8988T (cell line): ENCODE results near the gene PLD5.
"Not testable (repeated sequence)": the region's sequence is repeated elsewhere in the genome, so short reads cannot be mapped to it uniquely, and the experiment has no call there.

Source experiments
- DNase-seq: peaks from one replicate; pipeline ENCODE4 v3.0.0; 2011

The PLD5 gene

DNA sequence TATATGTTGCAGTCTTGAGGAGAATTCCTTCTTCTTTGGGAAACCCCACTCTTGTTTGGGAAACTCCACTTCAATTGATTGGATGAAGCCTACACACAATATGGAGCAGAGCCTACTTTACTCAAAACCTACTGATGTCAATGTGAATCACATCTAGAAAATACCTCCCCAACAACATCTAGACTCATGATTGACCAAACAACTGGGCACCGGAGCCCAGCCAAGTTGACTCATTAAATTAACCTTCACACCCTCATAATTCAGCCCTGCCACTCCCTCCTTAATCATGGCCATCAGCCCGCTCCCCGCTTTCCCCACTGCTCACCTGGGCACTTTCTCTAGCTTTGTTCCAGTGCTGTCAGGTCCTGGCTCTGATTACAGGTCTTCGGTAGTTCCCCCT is 317.5 kb downstream of the PLD5 start:
- DNase-seq: no peak

DNA sequence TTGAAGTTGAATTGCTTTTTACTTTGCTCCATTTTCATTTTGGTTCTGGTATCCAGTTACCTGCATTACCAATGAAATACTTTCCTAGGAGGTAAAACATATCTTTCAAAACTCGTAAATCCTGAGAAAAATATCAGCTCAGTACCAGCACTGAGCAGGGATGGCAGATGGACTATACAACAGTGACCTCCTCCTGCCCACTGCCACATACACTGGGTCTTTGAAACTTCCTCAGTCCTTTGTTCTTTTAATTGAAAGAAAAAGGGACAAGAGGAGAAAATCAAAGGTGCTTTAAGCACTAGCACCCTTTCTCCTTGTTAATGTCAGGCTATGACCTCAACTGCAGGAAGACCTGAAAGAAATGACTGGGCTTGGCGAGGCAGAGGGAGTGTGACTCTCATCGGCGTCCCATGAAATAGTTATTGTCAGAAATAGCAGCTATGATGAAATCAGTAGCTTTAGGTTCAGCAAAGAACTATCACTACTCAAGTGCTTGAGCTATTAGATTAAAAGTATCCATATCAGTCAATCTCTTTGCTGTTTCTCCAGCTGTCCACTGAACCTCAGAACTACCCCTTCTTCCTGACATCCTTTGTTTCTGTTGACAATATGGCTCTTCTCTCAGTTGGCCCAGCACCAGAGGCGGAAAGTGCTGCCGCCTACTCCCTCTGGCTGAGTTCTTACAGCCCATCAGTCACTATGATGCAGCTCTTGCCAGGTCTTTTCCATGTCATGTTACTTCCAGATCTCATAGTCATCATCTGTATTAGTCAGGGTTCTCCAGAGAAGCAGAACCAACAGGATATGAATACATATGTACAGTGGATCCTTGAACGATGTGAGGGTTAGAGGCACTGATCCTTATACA is 318.6 kb downstream of the PLD5 start:
- no peak for DNase-seq

DNA sequence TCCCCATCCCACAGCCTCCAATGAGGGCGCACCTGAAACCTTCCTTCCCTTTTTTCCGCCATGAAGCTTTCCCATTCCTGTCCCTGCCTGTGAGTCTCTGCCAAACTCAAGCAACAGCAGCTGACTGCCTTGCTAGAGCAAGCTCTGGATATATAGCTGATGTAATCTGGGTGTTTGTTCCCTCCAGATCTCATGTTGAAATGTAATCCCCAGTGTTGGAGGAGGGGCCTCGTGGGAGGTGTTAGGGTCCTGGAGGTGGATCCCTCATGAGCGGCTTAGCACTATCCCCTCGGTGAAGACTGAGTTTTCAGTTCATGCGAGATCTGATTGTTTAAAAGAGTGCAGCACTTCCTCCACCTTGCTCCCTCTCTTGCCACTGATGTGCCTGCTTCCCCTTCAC is 321.2 kb downstream of the PLD5 start:
- no peak for DNase-seq

DNA sequence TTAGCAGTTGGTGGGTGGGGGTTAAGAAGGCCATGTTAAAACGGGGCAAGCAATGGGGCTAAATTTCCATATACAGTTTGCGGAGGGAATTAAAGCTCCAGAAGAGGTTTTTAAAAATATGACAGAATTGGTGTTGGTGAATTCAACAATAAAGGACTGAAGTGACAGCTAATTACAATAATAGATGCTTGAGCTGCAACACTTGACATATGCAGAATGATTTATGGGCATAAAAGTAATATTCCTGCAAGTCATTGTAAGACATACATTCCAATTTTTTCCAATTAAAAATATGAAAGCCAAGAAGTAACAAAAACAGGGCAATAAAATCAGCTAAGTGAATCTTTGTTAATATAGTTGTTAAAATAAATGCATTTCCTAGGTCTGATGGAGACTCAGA is 323.4 kb downstream of the PLD5 start:
- DNase-seq: no peak

DNA sequence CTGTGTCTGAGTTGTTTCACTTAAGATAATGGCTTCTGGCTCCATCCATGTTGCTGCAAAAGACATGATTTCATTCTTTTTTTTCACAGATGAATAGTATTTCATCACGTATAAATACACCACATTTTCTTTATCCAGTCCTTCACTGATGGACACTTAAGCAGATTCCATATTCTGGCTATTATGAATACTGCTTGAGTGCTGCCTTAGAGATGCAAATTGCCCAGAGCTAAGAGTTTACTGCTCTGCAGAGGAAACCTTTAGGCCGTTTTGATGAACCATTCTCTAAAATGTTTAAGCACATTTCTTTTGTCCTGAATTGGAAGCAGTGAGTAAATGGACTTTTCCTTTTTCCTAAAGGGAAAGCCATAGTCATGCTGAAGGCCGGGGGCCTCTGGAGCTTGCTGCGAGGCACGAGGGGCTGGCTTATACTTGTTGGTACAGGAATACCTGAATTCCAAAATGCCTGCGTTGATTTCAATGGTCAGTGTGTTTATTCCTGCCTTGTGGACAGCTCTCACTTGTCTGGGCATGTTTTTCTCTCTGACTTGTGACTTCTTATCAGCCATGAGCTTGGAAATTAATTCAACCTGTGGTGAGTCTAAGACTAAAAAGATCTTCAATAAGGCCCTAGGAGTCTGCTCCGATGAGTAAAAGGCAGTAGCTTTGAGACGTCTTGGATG is 324.6 kb downstream of the PLD5 start:
- DNase-seq: no peak

DNA sequence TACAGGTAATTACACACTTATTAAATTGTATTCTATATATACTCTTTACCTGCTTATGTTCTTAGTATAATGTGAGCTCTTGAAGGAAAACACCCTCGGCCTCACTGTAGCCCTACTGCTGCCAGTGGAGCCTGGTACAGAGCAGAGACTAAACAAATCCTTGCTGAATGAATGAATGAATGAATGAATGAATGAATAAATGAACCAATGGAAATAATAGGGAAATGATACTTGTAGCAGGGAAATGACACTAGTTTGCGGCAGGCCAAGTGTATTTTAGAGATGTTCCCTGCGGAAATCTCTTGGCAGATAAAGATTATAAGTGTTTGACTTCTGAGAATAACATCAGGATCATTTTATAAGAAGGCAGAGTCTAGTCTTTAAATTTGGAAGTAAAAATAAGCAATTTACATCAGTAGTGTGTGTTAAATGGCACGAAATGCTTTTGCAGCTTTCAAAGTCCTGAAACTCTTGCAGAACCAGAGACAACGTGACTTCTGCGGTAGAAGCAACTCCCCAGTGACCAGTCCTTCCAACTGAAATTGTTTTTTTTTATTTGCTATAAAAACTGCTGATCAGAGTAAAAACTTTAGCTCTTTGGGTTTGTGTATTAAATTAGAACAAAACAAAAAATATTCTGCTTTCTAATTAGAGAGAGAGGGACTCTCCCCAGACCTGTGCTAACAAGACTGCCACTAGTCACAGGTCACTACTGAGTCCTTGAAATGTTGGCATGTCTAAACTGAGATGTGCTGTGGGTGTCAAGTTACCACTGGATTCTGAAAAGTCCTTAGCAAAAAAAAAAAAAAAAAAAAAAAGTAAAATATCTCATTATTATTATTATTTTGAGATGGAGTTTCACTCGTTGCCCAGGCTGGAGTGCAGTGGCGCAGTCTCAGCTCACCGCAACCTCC is 326.3 kb downstream of the PLD5 start:
- no peak for DNase-seq

DNA sequence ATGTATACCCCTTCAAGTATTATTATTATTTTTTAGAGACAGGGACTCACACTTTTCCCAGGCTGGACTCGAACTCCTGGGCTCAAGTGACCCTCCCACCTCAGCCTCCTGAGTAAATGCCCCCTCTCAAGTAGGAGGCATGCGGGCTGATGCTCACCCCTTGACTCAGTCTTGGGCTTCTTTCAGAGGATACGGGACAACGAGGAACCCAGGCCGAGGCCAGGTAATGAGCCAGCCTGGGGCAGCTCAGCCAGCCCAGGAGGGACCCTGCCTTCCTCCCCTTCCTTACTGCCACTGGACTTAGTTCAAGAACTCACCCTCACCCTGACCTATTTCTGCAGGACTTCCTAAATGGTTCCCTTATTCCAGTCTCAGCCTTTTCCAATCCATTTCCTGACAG is 327.6 kb downstream of the PLD5 start:
- DNase-seq: no peak

DNA sequence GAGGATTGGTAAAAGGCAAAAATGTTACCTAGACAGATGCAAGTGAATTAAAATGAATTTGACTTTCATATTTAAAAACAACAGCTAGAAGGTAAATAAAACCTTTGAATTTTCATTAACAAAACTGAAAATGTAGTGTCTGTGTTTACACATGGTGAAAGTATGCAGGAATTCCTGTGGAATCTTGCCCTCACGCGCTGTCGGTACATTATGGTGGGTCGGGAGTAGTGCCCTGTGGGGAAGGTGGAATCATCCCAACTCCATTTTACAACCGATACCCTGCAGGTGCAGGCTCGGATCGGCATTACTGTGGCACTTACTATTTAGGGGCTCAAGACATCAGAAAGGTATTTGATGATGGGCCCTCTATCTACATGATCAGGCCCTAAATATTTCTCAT is 328.4 kb downstream of the PLD5 start:
- no peak for DNase-seq

DNA sequence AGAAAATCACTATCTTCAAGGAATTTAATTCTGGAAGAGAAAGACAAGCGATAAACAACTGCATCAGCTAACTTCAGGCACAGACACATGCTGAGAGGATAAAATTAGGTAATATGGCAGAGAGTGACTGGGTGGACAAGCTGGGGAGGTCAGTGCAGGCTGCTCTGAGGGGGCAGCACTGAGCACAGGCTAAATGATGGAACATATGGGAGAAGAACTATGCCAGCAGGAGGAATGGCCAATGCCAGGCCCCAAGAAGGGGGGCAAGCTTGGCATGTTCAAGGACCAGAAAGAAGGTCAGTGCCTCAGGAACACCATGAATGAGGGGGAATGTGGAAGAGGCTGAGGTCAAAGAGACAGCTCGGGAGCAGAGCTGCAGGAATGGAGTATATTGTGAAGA is 334.9 kb downstream of the PLD5 start:
- no peak for DNase-seq

DNA sequence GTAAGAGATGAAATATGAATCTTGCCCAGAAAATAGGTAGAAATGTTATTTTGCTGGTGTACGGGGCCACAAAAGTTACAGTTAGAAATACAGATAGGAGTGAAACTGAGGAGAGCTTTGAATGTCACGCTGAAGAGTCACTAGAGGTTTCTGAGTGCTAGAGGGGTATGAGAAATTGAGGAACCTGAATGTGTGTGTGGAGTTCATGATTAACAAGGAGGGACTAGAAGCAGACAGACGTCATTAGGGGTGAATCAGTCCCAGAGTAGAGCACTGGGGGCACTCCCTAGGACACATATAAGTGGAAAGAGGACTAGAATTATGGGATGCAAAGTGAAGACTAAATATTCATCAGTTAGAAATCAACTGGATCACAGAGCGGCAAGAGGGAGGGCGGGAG is 336.7 kb downstream of the PLD5 start:
- no peak for DNase-seq

DNA sequence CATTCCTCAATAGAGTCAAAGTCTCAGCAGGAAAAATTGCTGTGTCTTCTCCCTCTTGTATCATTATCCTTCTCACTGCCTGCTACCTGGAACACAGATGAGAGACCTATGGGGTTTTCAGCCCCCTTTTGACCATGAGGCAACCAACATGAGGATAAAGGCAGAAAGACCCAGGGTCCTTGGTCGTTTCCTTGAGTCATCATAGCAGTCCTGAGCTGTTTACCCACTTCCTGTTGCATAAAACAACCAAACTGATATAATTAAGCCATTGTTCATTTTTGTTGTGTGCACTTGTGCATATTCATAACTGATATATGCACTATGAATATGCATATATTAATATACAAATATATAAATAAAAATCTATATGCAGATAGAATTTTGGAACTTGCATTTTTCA is 337.3 kb downstream of the PLD5 start:
- no peak for DNase-seq

DNA sequence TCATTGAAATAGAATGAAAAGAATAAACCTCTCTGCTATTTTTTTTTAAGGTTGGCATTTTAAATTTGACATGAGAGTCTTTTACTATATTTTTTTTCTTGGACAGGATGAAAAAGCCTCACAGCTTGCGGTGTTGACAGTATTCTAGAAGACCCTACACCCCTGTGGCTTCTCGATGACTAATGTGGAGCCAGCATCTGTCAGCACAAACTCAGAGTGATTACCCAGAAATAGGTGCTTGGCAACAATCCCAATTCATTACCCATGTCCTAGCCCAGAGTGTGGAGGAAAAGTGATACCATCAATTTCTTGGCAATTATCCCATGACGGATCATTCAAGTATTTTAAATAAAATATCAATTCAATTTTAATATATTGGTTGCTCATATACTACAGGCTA is 338.8 kb downstream of the PLD5 start:
- DNase-seq: no peak

DNA sequence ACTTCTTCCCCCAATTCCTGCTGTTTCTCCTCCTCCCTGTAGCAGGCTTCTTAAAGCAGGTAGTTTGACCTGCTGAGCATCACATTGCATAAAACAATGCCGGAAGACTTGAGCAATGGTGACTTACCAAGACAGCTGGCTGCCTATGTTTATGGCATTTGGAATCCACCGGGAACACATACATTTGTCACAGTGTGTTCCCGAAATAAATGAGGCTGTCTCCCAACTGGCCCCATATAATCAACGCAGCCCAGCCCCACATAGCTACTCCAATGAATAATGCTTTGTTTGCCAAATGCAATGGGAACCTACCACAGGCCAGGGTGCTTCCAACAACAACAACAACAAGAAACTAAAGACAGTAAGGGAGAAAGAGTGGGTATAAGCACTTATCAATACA is 339.5 kb downstream of the PLD5 start:
- DNase-seq: no peak

DNA sequence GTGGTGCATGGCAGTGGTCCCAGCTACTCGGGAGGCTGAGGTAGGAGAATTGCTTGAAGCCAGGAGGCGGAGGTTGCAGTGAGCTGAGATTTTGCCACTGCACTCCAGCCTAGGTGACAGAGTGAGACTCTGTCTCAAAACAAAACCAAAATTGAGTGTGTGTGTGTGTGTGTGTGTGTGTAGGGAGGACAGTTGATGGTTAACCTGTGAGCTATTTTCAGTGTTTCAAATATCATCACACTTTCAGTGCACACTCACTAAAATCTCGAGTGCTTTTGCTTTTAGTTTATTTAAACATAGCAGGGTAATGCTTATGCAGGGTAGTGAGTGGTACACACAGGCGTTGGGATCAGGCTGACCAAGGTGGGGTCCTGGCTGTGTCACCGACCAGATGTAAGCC is 344.7 kb downstream of the PLD5 start:
- DNase-seq: not testable (repeated sequence)

DNA sequence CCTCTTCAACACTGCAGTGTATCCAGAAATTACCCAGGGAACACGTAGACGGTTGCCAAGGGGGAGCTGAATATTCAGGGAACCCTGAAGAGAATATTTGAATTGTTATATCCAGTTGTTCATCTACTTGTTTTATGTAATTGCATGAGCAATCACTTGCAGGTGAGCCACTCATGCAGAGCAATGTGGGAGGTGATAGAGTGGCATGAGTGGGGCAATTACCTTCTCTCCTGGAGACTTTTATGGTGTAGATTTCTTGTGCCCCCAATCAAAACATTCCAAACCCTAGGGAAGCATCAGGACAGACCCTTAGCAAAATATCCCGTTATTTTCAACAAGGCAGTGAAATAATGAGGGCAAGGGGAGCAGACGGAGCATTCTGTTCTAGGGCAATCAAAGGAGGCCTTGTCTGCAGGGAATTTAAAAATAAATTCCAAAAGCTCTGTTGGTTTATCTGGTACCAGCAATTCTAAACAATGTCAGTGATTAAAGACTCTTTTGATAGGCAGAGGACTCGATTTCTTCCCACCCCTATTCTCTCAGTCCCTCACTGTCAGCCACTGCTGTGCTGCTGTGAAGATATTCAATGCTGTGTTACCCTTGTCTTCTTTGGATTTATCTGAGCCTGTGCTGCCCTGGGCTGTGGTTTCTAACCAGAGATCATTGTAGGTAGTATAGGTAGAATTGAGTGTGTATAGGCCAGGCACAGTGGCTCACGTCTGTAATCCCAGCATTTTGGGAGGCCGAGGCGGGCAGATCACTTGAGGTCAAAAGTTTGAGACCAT is 345.4 kb downstream of the PLD5 start:
- DNase-seq: no peak

DNA sequence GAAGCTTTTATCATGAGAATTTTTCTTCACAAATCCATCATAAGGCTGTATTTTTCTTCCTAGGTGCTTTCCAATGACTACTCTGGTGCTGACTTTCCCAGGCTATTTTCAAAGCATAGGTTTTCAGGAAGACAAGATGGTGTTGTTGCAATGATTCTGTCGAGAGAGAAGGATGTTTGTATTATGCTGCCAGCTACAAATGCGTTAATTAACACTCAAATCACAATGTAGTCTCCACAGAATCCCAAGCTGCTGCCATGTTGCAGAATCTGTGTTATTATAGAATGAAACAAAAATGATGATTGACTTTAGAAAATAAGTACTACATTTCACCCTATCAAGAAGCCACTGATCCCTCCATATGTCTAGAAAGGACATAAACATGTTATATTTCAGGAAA is 346.1 kb downstream of the PLD5 start:
- no peak for DNase-seq

DNA sequence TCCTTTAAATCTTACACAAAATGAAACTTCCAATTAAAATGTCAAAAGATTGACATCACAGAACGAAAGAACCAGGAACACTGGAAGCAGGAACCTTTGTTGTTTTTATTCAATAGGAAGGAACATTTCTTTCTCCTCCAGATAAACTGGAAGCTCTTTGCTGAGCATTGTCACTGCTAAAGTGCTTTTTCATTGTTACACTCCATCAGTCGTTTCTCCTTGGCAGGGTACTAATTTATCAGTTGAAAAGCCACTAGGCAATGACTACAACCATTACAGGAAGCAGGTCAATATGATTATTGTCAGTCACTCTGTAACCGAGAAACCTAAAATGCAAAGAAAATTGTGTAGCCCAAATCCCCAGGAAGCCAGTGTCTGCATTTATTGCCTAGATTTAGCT is 362.4 kb downstream of the PLD5 start:
- DNase-seq: no peak

DNA sequence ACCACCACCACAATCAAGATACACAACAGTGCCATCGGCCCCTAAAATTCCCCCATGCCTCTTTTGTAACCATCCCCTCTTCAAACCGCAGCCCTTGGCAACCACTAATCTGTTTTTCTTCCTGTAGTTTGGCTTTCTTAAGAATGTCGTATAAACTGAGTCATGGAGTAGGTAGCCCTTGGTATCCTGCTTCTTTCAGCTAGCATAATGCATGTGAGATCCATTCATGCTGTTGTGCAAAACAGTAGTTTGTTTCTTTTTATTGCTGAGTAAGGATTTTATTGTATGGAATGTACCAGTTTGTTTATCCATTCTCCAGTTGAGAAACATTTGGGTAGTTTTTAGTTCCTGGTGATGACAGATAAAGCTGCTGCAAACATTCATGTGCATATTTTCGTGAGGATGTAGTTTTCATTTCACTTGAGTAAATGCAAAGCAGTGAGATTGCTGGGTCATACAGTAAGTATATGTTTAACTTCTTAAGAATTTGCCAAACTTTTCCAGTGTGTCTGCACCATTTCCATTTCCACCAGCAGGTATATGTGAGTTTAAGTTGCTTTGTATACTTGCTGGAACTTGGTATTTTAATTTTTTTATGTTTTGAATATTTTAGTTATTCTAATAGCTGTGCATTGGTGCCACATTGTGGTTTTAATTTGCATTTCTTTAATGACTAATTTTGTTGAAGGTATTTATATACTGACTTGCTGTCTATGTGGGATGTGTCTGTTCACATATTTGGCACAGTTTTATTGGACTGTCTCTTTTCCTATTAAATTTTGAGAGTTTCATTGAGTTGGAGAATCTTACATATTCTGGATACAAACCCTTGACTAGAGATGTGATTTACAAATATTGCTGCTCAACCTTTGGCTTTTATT is 377.2 kb downstream of the PLD5 start:
- DNase-seq: no peak

DNA sequence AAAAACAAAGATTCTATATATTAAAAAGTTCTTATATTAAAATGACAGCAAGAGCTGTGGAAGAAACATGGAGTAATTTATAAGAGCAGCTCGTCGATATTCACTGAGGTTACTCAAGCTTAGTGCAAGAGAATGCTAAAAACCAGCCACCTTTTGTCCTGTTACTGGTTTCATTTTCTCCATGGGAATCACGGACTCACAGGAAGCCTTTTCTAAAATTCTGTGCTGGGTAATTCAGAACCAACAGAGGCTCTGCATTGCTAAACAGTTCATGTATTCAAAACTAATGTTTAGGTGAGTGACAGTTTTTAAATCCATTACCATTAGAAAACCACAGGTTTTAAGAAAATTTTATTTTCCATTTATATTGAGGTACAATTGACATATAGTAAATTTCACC is 377.8 kb downstream of the PLD5 start:
- DNase-seq: no peak

DNA sequence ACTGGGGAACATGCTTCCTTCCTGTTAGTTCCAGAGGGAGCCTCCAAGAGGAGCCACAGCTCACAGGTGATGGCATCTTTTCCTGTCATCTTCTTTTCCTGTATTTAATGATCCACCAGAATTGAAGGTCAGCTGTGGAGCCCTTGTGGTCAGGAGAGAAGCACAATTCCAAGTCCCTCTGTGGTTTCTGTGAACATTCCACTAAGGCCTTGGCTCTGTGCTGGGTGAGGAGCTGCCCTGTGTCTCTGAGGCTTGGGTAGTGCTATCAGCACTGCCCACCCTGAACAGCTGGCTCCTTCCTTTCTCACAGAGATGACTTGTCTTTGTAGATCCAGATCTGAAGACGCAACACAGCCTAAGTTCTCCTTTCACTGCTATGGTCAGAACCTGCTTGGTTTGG is 383.7 kb downstream of the PLD5 start:
- no peak for DNase-seq

DNA sequence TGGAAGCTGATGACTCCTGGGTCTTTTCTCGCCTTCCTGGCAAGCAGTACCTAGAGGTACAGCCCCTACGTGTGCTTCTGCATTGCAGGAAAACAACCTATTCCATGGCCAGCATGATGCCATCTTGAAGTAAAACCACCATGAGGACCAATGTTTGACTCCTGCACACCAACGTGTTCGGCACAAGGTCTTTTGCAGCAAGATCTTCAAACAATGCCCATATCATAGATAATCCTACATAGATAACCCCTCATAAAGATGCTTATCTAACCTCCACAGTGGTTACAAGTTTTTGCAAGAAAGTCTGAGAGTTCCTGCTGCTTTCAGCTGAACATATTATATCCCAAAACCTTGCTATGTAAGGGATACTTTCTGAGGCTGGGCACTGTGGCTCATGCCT is 384.5 kb downstream of the PLD5 start:
- no peak for DNase-seq

DNA sequence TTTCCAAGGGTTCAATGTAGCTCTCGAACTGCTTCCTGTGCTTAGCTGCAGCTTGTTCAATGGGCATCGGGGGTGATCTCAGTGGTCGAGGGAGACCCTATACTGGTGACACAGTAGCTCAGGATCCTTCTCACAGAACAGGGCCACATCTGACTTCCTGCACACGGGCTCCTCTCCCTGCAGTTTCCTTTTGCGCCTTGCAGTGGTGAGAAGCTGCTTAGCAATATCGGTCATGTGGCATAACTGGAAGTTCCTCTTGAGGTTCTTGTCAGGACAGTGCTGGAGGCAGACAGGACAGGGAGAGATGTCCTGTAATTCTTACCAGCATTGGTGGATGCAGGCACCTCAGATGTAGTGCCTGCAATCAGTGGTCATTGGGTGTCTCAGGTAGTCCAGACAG is 385.1 kb downstream of the PLD5 start:
- DNase-seq: no peak
